Measurements from ENCODE around the gene CROCC.

CROCC gene

GRCh38 chr1:17007121-17007520, 85.4 kb downstream of the CROCC start:
- no peak for DNase-seq

GRCh38 chr1:17008208-17008855, 86.6 kb downstream of the CROCC start:
- DNase-seq: no peak

GRCh38 chr1:17009706-17010105, 88.0 kb downstream of the CROCC start:
- DNase-seq: no peak

GRCh38 chr1:17011092-17011438, 89.3 kb downstream of the CROCC start:
- peak in 2 of 51 donors; percentile 25 to 32 for DNase-seq

GRCh38 chr1:17011439-17012307, 89.9 kb downstream of the CROCC start, which contains the start of gene ATP13A2:
ATP13A2 (minus strand) TSS chr1:17011928; CDS start chr1:17011738, 190 bp downstream.
- DNase-seq: peak in 50 of 51 donors; percentile 6 to 92 (median 62)

- no peak for DNase-seq
Measured at GRCh38 chr1:17012775-17013490, 91.2 kb downstream of the CROCC start.

- peak in 3 of 51 donors; percentile 6 to 34 (median 14) for DNase-seq
Measured at GRCh38 chr1:17013491-17014320, 92.0 kb downstream of the CROCC start.

GRCh38 chr1:17014671-17015567, 93.2 kb downstream of the CROCC start:
- no peak for DNase-seq

GRCh38 chr1:17016317-17016661, 94.6 kb downstream of the CROCC start:
- peak in 2 of 51 donors; percentile 3 to 28 for DNase-seq

GRCh38 chr1:17017435-17017834, 95.7 kb downstream of the CROCC start:
- no peak for DNase-seq

GRCh38 chr1:17018849-17019248, 97.1 kb downstream of the CROCC start:
- no peak for DNase-seq

- no peak for DNase-seq
Measured at GRCh38 chr1:17020502-17020901, 98.8 kb downstream of the CROCC start.

GRCh38 chr1:17021896-17022295, 100.2 kb downstream of the CROCC start:
- DNase-seq: no peak
